Measurements from ENCODE around the gene TEX52.

Gene TEX52

GRCh38 chr12:2833327-2833726 is 23.5 kb downstream of the TEX52 start:
- DNase-seq (ENCODE audit: low read depth in 2 of 2, low spot score in 1 of 2) = no peak

DNA sequence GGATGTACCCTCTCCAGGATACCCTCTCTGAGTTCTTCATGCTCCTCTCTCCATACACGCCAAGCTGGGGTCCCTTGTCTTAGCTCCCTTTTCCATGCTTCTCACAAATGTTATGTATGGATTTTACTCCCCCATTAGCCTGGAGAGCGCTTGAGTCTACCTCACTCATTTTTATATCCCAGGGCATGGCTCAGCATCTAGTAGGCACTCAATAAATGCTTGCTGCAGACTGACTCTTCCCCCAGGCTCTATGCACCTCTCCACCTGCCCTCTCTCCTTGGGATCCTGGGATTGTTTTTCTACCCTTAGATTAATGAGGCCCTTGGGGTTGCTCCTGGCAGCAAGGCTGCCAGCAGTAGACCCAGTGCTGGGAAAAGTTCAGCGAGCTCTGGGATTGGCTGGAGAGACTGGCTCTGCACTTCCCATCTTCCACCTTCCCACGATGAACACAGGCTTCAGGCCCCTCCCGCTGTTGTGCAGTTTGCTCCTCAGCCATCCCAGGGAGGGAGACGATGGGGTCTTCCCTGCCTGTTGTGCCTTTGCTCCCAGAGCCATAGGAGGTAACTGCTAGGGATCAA is 24.2 kb downstream of the TEX52 start:
- DNase-seq (ENCODE audit: low read depth in 2 of 2, low spot score in 1 of 2) = no peak

GRCh38 chr12:2829275-2829674 is 27.6 kb downstream of the TEX52 start:
- DNase-seq (ENCODE audit: low read depth in 2 of 2, low spot score in 1 of 2) = no peak

GRCh38 chr12:2826721-2827515 is 29.9 kb downstream of the TEX52 start:
- no peak for DNase-seq (ENCODE audit: low read depth in 2 of 2, low spot score in 1 of 2)

- DNase-seq (ENCODE audit: low read depth in 2 of 2, low spot score in 1 of 2) = no peak
These were observed 30.8 kb downstream of the TEX52 start for GRCh38 chr12:2826036-2826435.

DNA sequence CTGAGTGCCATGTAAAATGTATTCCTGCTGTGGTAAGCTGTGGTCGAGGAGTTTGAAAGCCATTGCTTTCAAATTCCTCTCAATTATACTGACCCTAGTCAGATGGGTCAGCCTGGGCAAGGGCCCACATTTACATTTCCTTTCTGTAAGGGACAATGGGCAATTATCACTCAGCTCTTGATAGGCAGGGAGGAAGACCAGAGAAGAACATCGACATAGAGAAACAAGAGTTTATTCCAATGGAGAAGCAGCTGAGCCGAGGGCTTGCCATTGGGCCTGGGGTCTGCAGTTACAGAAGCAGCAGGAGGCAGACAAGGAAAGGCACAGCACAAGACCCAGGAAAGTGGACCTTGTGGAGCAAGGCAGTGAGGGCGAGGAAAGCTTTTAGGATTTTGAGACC is 31.7 kb downstream of the TEX52 start:
- DNase-seq (ENCODE audit: low read depth in 2 of 2, low spot score in 1 of 2) = no peak

DNA sequence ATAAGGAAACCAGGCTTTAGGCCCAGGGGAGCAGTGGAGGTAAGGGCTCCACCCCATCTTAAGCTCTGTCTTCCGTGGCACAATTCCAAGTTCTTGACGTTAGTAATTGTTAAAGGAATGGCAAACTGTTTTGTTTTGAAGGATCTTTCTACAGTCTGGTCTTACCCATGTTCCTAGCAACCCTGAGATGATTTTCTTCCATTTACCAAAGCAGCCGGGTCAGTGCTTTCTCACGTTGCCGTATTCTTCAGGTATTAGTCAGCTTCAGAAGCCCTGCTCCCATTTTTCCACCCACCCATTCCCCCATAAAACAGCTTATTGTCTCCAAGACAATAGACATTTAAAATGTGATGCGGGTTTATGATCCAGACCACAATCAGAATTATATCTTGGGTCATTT is 32.3 kb downstream of the TEX52 start:
- no peak for DNase-seq (ENCODE audit: low read depth in 2 of 2, low spot score in 1 of 2)

GRCh38 chr12:2823483-2823882 is 33.4 kb downstream of the TEX52 start:
- no peak for DNase-seq (ENCODE audit: low read depth in 2 of 2, low spot score in 1 of 2)

DNA sequence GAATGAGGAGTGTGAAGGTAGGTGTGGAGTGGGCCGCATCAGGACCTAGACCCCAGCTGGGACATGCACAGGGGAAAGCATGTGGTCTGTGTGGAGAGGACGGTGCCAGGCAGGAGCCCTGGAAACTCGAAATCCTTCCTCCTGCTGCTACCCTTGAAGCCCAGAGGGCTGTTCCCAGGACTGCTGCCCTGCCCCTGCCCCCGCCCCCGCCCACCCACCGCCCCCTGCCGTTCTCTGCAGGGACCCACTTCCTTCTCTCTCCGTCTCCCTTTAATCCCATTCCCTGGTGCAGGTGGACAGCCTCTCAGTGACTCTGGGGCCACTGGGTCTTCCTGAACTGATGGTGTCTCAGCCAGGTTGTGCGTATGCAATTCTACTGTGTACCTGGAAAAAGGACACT is 36.4 kb downstream of the TEX52 start:
- DNase-seq (ENCODE audit: low read depth in 2 of 2, low spot score in 1 of 2) = no peak

GRCh38 chr12:2819810-2820209 is 37.0 kb downstream of the TEX52 start:
- no peak for DNase-seq (ENCODE audit: low read depth in 2 of 2, low spot score in 1 of 2)

DNA sequence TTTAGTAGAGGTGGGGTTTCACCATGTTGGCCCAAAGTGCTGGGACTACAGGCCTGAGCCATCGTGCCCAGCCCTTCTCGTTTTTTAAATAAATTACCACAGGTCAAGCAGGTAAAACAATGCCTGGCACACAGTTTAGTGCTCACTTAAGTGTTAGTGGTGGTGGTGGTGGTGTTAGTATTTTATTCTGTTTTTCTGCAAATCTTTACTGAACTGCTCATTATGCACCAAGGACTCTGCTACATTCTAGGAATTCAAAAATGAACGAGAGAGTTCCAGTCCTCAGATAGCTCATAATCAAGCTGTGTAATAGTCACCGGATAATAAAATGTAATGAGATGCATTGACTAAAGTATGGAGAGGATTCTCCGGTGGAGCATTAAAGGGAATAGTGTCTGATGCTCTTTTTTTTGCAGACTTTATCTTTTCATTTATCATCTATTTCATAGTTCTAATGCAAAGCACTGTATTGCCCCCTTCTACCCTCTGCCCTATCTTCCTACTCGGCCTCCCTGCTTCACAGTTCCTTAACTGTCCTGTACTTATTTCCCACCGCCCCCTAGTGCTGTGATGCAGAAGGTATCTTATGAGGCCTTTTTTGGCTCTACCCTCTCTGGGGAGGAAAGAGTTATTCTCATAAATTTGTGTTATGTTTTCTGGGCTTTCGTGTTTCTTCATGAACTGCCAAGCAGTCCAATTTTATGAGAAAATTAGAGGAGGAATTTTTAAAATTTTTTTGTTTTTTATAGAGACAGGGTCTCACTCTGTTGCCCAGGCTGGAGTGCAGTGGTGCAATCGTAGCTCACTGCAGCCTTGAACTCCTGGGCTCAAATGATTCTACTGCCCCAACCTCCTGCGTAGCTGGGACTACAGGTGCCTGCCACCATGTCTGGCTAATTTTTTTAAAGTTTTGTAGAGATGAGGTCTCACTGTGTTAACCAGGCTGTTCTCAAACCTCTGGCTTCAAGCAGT is 43.3 kb downstream of the TEX52 start:
- no peak for DNase-seq (ENCODE audit: low read depth in 2 of 2, low spot score in 1 of 2)

- DNase-seq (ENCODE audit: low read depth in 2 of 2, low spot score in 1 of 2) = peak; percentile 84 to 89
These were observed 44.3 kb downstream of the TEX52 start, which contains the start of gene ITFG2 for GRCh38 chr12:2812290-2813213. TSS of gene ITFG2 (plus strand) at chr12:2812668. CDS start at chr12:2812761, 93 bp downstream.

DNA sequence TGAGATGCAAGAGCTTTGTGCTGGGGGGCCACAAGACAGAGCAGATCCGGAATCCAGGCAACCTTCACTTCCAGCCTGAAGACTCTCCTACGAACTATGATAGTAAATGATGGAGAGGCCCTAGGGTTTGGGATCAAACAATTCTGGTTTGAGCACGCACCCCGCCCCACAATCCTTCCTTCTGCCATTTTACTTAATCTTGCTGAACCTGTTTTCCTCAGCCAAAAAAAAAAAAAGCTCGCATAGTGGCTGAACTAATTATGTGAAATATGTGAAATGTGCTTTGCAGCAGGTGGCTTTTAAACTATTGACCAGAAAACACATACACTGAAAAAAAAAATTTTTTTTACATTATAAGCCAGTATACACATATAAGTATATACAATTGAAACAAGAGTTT is 45.0 kb downstream of the TEX52 start:
- no peak for DNase-seq (ENCODE audit: low read depth in 2 of 2, low spot score in 1 of 2)

GRCh38 chr12:2806700-2807099 is 50.1 kb downstream of the TEX52 start:
- DNase-seq (ENCODE audit: low read depth in 2 of 2, low spot score in 1 of 2) = no peak

- DNase-seq (ENCODE audit: low read depth in 2 of 2, low spot score in 1 of 2) = no peak
These were observed 51.7 kb downstream of the TEX52 start for GRCh38 chr12:2805143-2805520.

DNA sequence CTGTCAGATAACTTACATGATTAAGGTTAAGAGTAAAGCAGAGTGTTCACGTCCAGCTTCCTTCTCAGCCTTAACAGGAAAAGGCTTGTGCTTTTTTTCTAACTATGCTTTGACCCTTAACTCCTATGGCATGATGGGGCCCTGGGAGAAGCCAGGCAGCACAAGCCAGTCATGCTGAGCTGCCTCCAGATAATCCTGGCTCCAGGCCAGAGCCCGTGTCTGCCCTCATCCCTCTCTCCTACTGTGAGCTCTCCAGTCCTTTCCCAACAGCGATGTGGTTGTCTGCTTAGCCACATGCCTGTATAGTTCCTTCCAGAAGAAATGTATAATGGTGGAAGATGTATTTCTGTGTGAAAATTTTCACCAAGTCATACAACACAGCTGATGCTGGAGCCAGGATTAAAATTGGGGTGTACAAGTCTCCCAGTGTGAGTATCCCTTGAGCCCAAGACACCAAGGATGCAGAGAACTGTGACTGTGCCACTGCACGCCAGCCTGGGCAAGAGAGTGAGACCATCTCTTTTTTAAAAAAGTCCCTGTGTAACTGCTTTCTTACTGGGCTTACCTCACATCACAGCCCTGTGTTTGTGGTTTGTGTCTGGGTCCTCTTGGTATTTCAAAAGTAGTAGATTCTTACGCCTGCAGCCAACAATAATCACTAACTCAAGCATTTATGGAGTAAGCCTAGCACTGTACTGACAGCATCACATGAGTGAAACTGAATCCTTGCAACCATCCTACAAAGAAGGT is 52.3 kb downstream of the TEX52 start:
- DNase-seq (ENCODE audit: low read depth in 2 of 2, low spot score in 1 of 2) = no peak

- no peak for DNase-seq (ENCODE audit: low read depth in 2 of 2, low spot score in 1 of 2)
These were observed 53.0 kb downstream of the TEX52 start for GRCh38 chr12:2803635-2804392.

DNA sequence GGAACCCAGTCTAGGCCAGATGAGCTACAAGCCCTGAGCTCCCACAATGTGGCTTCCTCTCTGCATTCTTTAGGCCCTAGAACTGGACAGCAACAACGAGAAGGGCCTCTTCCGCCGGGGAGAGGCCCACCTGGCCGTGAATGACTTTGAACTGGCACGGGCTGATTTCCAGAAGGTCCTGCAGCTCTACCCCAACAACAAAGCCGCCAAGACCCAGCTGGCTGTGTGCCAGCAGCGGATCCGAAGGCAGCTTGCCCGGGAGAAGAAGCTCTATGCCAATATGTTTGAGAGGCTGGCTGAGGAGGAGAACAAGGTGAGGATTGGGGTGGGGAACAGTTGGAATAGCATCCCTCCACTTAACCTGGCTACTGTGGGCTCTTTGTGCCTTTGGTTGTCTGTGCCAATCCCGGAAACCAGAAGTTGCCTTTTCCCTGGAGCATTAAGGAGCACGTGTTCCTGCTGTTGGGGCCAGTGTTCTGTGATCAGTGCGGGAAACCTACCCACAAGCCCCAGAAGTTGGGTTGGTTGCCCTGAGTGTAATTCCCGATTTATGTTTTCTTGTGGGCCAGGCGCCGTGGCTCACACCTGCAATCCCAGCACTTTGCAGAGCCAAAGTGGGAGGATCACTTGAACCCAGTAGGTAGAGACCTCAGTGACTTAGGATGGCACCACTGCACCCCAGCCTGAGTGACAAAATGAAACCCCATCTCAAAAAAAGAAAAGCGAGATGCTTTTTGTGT is 55.6 kb downstream of the TEX52 start:
- no peak for DNase-seq (ENCODE audit: low read depth in 2 of 2, low spot score in 1 of 2)
